PC-3 (cell line): ENCODE measurements around the gene TAF10. TPM values are rescaled to one million over a fixed set of nuclear protein-coding genes. Genes with fewer than 3 reads are reported as not detected.

ENCODE experiments used
- ATAC-seq: fragments of 200-7000 bp; cut with Tn5 transposase; 2 replicates; pipeline ENCODE4 v1.9.1; 2020; ENCODE audit warnings: mild to moderate bottlenecking, moderate library complexity
- BruUV-seq: library from RNA; stranded (reverse); fragments of 400-500 nt; replicated peaks from 2 replicates; lab custom pipeline; 2021; lab: Mats Ljungman, UMichigan
- CTCF ChIA-PET: fragments of 300-600 bp; sonication (Branson Sonifier 250); formaldehyde crosslinking; loops from one replicate; lab custom pipeline; 2022; ENCODE audit warnings: antibody characterized with exemption; lab: Charles Lee
- POLR2A ChIA-PET: fragments of 300-600 bp; sonication (Branson Sonifier 250); formaldehyde crosslinking; loops from one replicate; lab custom pipeline; 2022; ENCODE audit warnings: antibody characterized with exemption; ENCODE audit not compliant: unreplicated experiment; lab: Charles Lee
- DNase-seq: peaks from one replicate; pipeline ENCODE4 v3.0.0-alpha.2; 2015
- H2AFZ ChIP-seq: fragments of 300-600 bp; sonication (generic); 2 replicates; pipeline ENCODE4 v1.6.0; 2016; ENCODE audit warnings: antibody characterized with exemption, low read length
- H3F3A ChIP-seq: fragments of 300-600 bp; sonication (generic); one replicate; pipeline ENCODE4 v1.6.0; 2017; ENCODE audit warnings: antibody characterized with exemption, low read length, control low read depth, mild to moderate bottlenecking; ENCODE audit not compliant: unreplicated experiment
- H3K27ac ChIP-seq: fragments of 300-600 bp; sonication (generic); 2 replicates; pipeline ENCODE4 v1.5.1; 2016; ENCODE audit warnings: mild to moderate bottlenecking, low read length
- H3K27me3 ChIP-seq: fragments of 300-600 bp; sonication (generic); 2 replicates; pipeline ENCODE4 v1.6.1; 2016; ENCODE audit warnings: low read length, mixed read lengths
- H3K36me3 ChIP-seq: fragments of 300-600 bp; sonication (generic); 2 replicates; pipeline ENCODE4 v1.6.1; 2016; ENCODE audit warnings: low read depth, mixed run types, low read length, mixed read lengths
- H3K4me1 ChIP-seq: fragments of 300-600 bp; sonication (generic); 2 replicates; pipeline ENCODE4 v1.5.1; 2016; ENCODE audit warnings: low read length; ENCODE audit not compliant: insufficient read depth
- H3K4me2 ChIP-seq: fragments of 300-600 bp; sonication (generic); 2 replicates; pipeline ENCODE4 v1.6.0; 2016; ENCODE audit warnings: low read length
- H3K4me3 ChIP-seq: fragments of 300-600 bp; sonication (generic); 2 replicates; pipeline ENCODE4 v1.5.1; 2016; ENCODE audit warnings: mild to moderate bottlenecking, low read length, mixed read lengths
- H3K79me2 ChIP-seq: fragments of 300-600 bp; sonication (generic); 2 replicates; pipeline ENCODE4 v1.6.1; 2017; ENCODE audit warnings: low read length, mixed read lengths
- H3K9ac ChIP-seq: fragments of 300-600 bp; sonication (generic); 2 replicates; pipeline ENCODE4 v1.6.0; 2016; ENCODE audit warnings: mild to moderate bottlenecking, low read length
- H3K9me2 ChIP-seq: fragments of 300-600 bp; sonication (generic); replicated peaks from 2 replicates; pipeline ENCODE4 v1.6.1; 2016; ENCODE audit warnings: mixed run types, low read length, mixed read lengths
- H3K9me3 ChIP-seq: fragments of 300-600 bp; sonication (generic); 2 replicates; pipeline ENCODE4 v1.6.1; 2016; ENCODE audit warnings: low read length, mixed read lengths
- H4K20me1 ChIP-seq: fragments of 300-600 bp; sonication (generic); 2 replicates; pipeline ENCODE4 v1.6.1; 2016; ENCODE audit warnings: low read length, mixed read lengths
- CTCF ChIP-seq: fragments of 300-600 bp; sonication (generic); conservative IDR thresholded peaks from 2 replicates; pipeline ENCODE4 v1.5.1; 2017; ENCODE audit warnings: antibody characterized with exemption, low read depth, mild to moderate bottlenecking, low read length
- EZH2 ChIP-seq: fragments of 300-600 bp; sonication (generic); IDR thresholded peaks from one replicate; pipeline ENCODE4 v1.6.1; 2017; ENCODE audit warnings: antibody characterized with exemption, mild to moderate bottlenecking, low read length; ENCODE audit not compliant: unreplicated experiment
- EZH2phosphoT487 ChIP-seq: fragments of 300-600 bp; sonication (generic); IDR thresholded peaks from 2 replicates; pipeline ENCODE4 v1.6.1; 2018; ENCODE audit warnings: mild to moderate bottlenecking, antibody characterized with exemption, low read length, borderline replicate concordance
- intact Hi-C: fragments of 100-400 bp; cut with micrococcal nuclease; formaldehyde crosslinking; loops from 2 replicates; pipeline ENCODE4 v1.9.0; 2023
- total RNA-seq: library from RNA; depleted of rRNA; stranded (reverse); fragments of >200 nt; gene quantifications from 2 replicates; pipeline ENCODE4 v1.2.3, GENCODE V29; 2014

TAF10 gene
- total RNA-seq, 1 experiment from 2014 or later, result 102 TPM

GRCh38 chr11:6618117-6619003 lies 6.3 kb upstream of the TAF10 start:
- Histone ChIP-seq H3K9me3 (no peaks in the 10 kb centered on the region), H3K4me1 (peaks cover 14% of the 10 kb centered on the region), H3K79me2 (peaks cover 3% of the 10 kb centered on the region; the same call in 1 of the 2 replicates), H2AFZ (peak overlapping the region; percentile 85), H3K27me3 (no peaks in the 10 kb centered on the region), H3K27ac (0 out of 2 replicates have a peak overlapping the region, but pooled peaks have one; percentile 1), H4K20me1 (no peaks in the 10 kb centered on the region), H3K9me2 (no peaks in the 10 kb centered on the region), H3K9ac (peak overlapping the region; percentile 67), H3K36me3 (no peaks in the 10 kb centered on the region), H3F3A (no peaks in the 10 kb centered on the region), H3K4me3 (peak overlapping the region; percentile 79), H3K4me2 (peak overlapping the region; percentile 98)
- peak; percentile 67 for ATAC-seq
- TF ChIP-seq EZH2, result no peak
- no peak for TF ChIP-seq EZH2phosphoT487
- no peak for TF ChIP-seq CTCF
- ChIA-PET POLR2A (interaction anchor here (0.6 to 0.8 kb wide), 3 partner anchors 65 to 386 kb away, joined by 4 to 7 read pairs (median 5); partner anchors contain the start of gene MRPL17), CTCF (interaction anchor here (0.5 to 1.2 kb wide), 6 partner anchors 15 to 137 kb away, joined by 3 to 10 read pairs (median 4); partner anchors contain the start of gene MRPL17)
- DNase-seq, result peak; percentile 54
- intact Hi-C loops, result loop anchor here (1.0 to 2.0 kb wide), 3 partner anchors 65 to 137 kb away; partner anchors contain the start of genes ARFIP2, MRPL17 and TIMM10B
- BruUV-seq, result TSS peak; percentile 74

GRCh38 chr11:6617315-6617781 lies 5.3 kb upstream of the TAF10 start:
- H3K9ac ChIP-seq, result no peak overlapping the region
- DNase-seq, result no peak
- H3K4me3 ChIP-seq, result 0 out of 2 replicates have a peak overlapping the region, but pooled peaks have one; percentile 79
- H2AFZ ChIP-seq, result no peak overlapping the region
- H3K36me3 ChIP-seq, result no peaks in the 10 kb centered on the region
- intact Hi-C loops, result no loop called here
- peak overlapping the region; percentile 98 for H3K4me2 ChIP-seq
- H3K79me2 ChIP-seq, result peaks cover 3% of the 10 kb centered on the region; the same call in 1 of the 2 replicates
- no peak for ATAC-seq
- CTCF ChIA-PET, result interaction anchor here (0.5 to 0.7 kb wide), 3 partner anchors 14 to 86 kb away, joined by 3 to 10 read pairs (median 4); partner anchors contain the start of gene MRPL17
- no peaks in the 10 kb centered on the region for H3K27me3 ChIP-seq
- no peaks in the 10 kb centered on the region for H3K9me3 ChIP-seq
- no peak overlapping the region for H3K27ac ChIP-seq
- H3F3A ChIP-seq, result no peaks in the 10 kb centered on the region
- no peaks in the 10 kb centered on the region for H4K20me1 ChIP-seq
- no peaks in the 10 kb centered on the region for H3K9me2 ChIP-seq
- TF ChIP-seq CTCF (no peak), EZH2 (no peak), EZH2phosphoT487 (no peak)
- POLR2A ChIA-PET, result interaction anchor here (0.6 kb wide), 1 partner anchor 66 kb away, joined by 4 read pairs; the partner anchor contains the start of gene MRPL17
- H3K4me1 ChIP-seq, result peaks cover 22% of the 10 kb centered on the region
- no TSS peak for BruUV-seq
